NCI-H82 treated with DMSO at 0.1 percent for 48 hours (cell line): ENCODE results near the gene SLC9A7.

Experiments
- DNase-seq: peaks from one replicate; lab custom pipeline; 2025; ENCODE audit not compliant: unreplicated experiment; lab: John Stamatoyannopoulos, UW

The SLC9A7 gene

GRCh38 chrX:46575586-46575985 is 183.3 kb downstream of the SLC9A7 start:
- DNase-seq, result no peak

GRCh38 chrX:46574774-46575381 is 184.0 kb downstream of the SLC9A7 start:
- DNase-seq, result no peak

GRCh38 chrX:46573892-46574773 is 184.8 kb downstream of the SLC9A7 start:
- DNase-seq, result no peak

- peak; percentile 49 for DNase-seq
These were observed 185.5 kb downstream of the SLC9A7 start, which contains the start of gene CHST7 for GRCh38 chrX:46573331-46573891. Gene CHST7, plus strand, starts transcription at chrX:46573765. Its CDS starts 167 bp downstream, at chrX:46573932.

- no peak for DNase-seq
These were observed 186.5 kb downstream of the SLC9A7 start for GRCh38 chrX:46572340-46572936.

- DNase-seq, result no peak
These were observed 187.2 kb downstream of the SLC9A7 start for GRCh38 chrX:46571423-46572339.

GRCh38 chrX:46569621-46570020 is 189.3 kb downstream of the SLC9A7 start:
- DNase-seq, result no peak

- DNase-seq, result no peak
These were observed 191.5 kb downstream of the SLC9A7 start for GRCh38 chrX:46567388-46567787.

- DNase-seq, result no peak
These were observed 196.9 kb downstream of the SLC9A7 start for GRCh38 chrX:46561824-46562657.

GRCh38 chrX:46559062-46559461 is 199.9 kb downstream of the SLC9A7 start:
- DNase-seq, result no peak

GRCh38 chrX:46554942-46555341 is 204.0 kb downstream of the SLC9A7 start:
- DNase-seq, result no peak

- no peak for DNase-seq
These were observed 205.0 kb downstream of the SLC9A7 start for GRCh38 chrX:46553935-46554334.

- no peak for DNase-seq
These were observed 207.3 kb downstream of the SLC9A7 start for GRCh38 chrX:46551494-46552128.

GRCh38 chrX:46549914-46550313 is 209.0 kb downstream of the SLC9A7 start:
- no peak for DNase-seq
